OCI-LY7 (cell line): ENCODE measurements around the gene RBKS. TPM values are rescaled to one million over a fixed set of nuclear protein-coding genes. Genes with fewer than 3 reads are reported as not detected.

Source experiments
- BruUV-seq: library from RNA; stranded (reverse); fragments of 400-500 nt; replicated peaks from 2 replicates; lab custom pipeline; 2021; lab: Mats Ljungman, UMichigan
- CTCF ChIA-PET: fragments of 300-600 bp; sonication (Branson Sonifier 250); formaldehyde crosslinking; loops from one replicate; lab custom pipeline; 2022; ENCODE audit warnings: antibody characterized with exemption; ENCODE audit not compliant: unreplicated experiment; lab: Charles Lee
- POLR2A ChIA-PET: fragments of 300-600 bp; sonication (Branson Sonifier 250); formaldehyde crosslinking; loops from one replicate; lab custom pipeline; 2022; ENCODE audit warnings: antibody characterized with exemption; lab: Charles Lee
- DNase-seq: peaks from one replicate; pipeline ENCODE4 v3.0.0-alpha.2; 2015; ENCODE audit warnings: low spot score
- H2AFZ ChIP-seq: fragments of 200-600 bp; sonication (generic), shearing (Covaris generic); 2 replicates; pipeline ENCODE4 v1.6.1; 2014; ENCODE audit warnings: mild to moderate bottlenecking, antibody characterized with exemption, low read length, moderate library complexity
- H3K27ac ChIP-seq: fragments of 200-600 bp; sonication (generic); 2 replicates; pipeline ENCODE4 v1.5.1; 2014; ENCODE audit warnings: mixed run types, low read depth, mild to moderate bottlenecking, moderate library complexity, low read length, inconsistent platforms; ENCODE audit not compliant: poor library complexity, severe bottlenecking
- H3K36me3 ChIP-seq: fragments of 200-600 bp; sonication (generic); 2 replicates; pipeline ENCODE4 v1.6.1; 2014; ENCODE audit warnings: mild to moderate bottlenecking, antibody characterized with exemption, low read length, moderate library complexity, mixed read lengths; ENCODE audit not compliant: insufficient read depth
- H3K4me1 ChIP-seq: fragments of 200-600 bp; sonication (generic); 2 replicates; pipeline ENCODE4 v1.5.1; 2014; ENCODE audit warnings: mild to moderate bottlenecking, low read length; ENCODE audit not compliant: insufficient read depth, poor library complexity, severe bottlenecking
- H3K4me2 ChIP-seq: fragments of 200-600 bp; sonication (generic); 2 replicates; pipeline ENCODE4 v1.6.1; 2014; ENCODE audit warnings: mild to moderate bottlenecking, low read length
- H3K4me3 ChIP-seq: fragments of 200-600 bp; sonication (generic); 2 replicates; pipeline ENCODE4 v1.5.1; 2014; ENCODE audit warnings: mild to moderate bottlenecking, low read depth, low read length; ENCODE audit not compliant: poor library complexity, severe bottlenecking
- H3K79me2 ChIP-seq: fragments of 200-600 bp; sonication (generic); 2 replicates; pipeline ENCODE4 v1.6.1; 2016; ENCODE audit warnings: low read depth, mild to moderate bottlenecking, low read length, moderate library complexity, mixed read lengths; ENCODE audit not compliant: insufficient read depth
- H3K9me2 ChIP-seq: fragments of 200-600 bp; sonication (generic); 2 replicates; pipeline ENCODE4 v1.6.1; 2016; ENCODE audit warnings: mild to moderate bottlenecking, low read length, mixed read lengths; ENCODE audit not compliant: insufficient read depth
- H3K9me3 ChIP-seq: fragments of 200-600 bp; sonication (generic); 2 replicates; pipeline ENCODE4 v1.6.1; 2014; ENCODE audit warnings: mild to moderate bottlenecking, mixed run types, low read length, mixed read lengths
- H4K20me1 ChIP-seq: fragments of 200-600 bp; sonication (generic); 2 replicates; pipeline ENCODE4 v1.6.1; 2014; ENCODE audit warnings: mild to moderate bottlenecking, antibody characterized with exemption, low read length, moderate library complexity, mixed read lengths; ENCODE audit not compliant: insufficient read depth
- CTCF ChIP-seq: fragments of 200-600 bp; sonication (generic); conservative IDR thresholded peaks from 2 replicates; pipeline ENCODE4 v1.5.1; 2014; ENCODE audit warnings: mild to moderate bottlenecking, antibody characterized with exemption, low read length, moderate library complexity, mixed read lengths
- EZH2phosphoT487 ChIP-seq: fragments of 200-600 bp; sonication (generic); IDR thresholded peaks from 2 replicates; pipeline ENCODE4 v1.6.1; 2018; ENCODE audit warnings: low read depth, borderline replicate concordance, mild to moderate bottlenecking, mixed run types, antibody characterized with exemption, low read length, moderate library complexity, mixed read lengths
- intact Hi-C: fragments of 100-400 bp; cut with micrococcal nuclease; formaldehyde crosslinking; loops from one replicate; pipeline ENCODE4 v1.10.0; 2022; ENCODE audit not compliant: unreplicated experiment
- total RNA-seq, 2 experiments: library from RNA; depleted of rRNA in 1 of 2; stranded (reverse); fragments of >200 nt in 1 of 2; shearing (Covaris generic) in 1 of 2; gene quantifications; 2 replicates each; pipeline ENCODE4 v1.2.3, GENCODE V29; 2014 to 2022

Gene RBKS
- total RNA-seq, 2 experiments from 2014 or later: 1.1 TPM

- no peak overlapping the region for H3K4me3 ChIP-seq
- TF ChIP-seq EZH2phosphoT487 (no peak), CTCF (no peak)
- H3K4me2 ChIP-seq: no peak overlapping the region
- no peaks in the 10 kb centered on the region for H4K20me1 ChIP-seq
- H3K27ac ChIP-seq: no peak overlapping the region
- ChIA-PET POLR2A (no interaction called here), CTCF (no interaction called here)
- no peak overlapping the region for H2AFZ ChIP-seq
- intact Hi-C loops: no loop called here
- H3K9me2 ChIP-seq: no peaks in the 10 kb centered on the region
- no peaks in the 10 kb centered on the region for H3K79me2 ChIP-seq
- peaks cover 11% of the 10 kb centered on the region; the same call in 1 of the 2 replicates for H3K9me3 ChIP-seq
- DNase-seq: no peak
- no peaks in the 10 kb centered on the region for H3K4me1 ChIP-seq
- no peaks in the 10 kb centered on the region for H3K36me3 ChIP-seq
- BruUV-seq: no TSS peak
Measured at GRCh38 chr2:27860111-27860510, 30.1 kb downstream of the RBKS start.

GRCh38 chr2:27857417-27858172, 32.6 kb downstream of the RBKS start:
- Histone ChIP-seq H3K36me3 (no peaks in the 10 kb centered on the region), H4K20me1 (no peaks in the 10 kb centered on the region), H3K4me2 (no peak overlapping the region), H3K79me2 (no peaks in the 10 kb centered on the region), H2AFZ (no peak overlapping the region), H3K4me3 (no peak overlapping the region), H3K27ac (no peak overlapping the region), H3K9me2 (no peaks in the 10 kb centered on the region), H3K9me3 (peaks cover 11% of the 10 kb centered on the region; the same call in 1 of the 2 replicates), H3K4me1 (no peaks in the 10 kb centered on the region)
- intact Hi-C loops: no loop called here
- TF ChIP-seq EZH2phosphoT487: no peak
- POLR2A ChIA-PET: interaction anchor here (0.7 kb wide), 1 partner anchor 32 kb away, joined by 4 read pairs; no protein-coding TSS in a partner anchor
- no TSS peak for BruUV-seq
- CTCF ChIA-PET: no interaction called here
- DNase-seq: no peak

GRCh38 chr2:27856956-27857355, 33.2 kb downstream of the RBKS start:
- no peak overlapping the region for H2AFZ ChIP-seq
- no peaks in the 10 kb centered on the region for H3K79me2 ChIP-seq
- H3K4me3 ChIP-seq: no peak overlapping the region
- intact Hi-C loops: no loop called here
- no peaks in the 10 kb centered on the region for H3K9me2 ChIP-seq
- no peak for DNase-seq
- no TSS peak for BruUV-seq
- TF ChIP-seq EZH2phosphoT487: no peak
- TF ChIP-seq CTCF: no peak
- CTCF ChIA-PET: no interaction called here
- H3K4me1 ChIP-seq: no peaks in the 10 kb centered on the region
- no peak overlapping the region for H3K4me2 ChIP-seq
- POLR2A ChIA-PET: interaction anchor here (0.7 kb wide), 1 partner anchor 33 kb away, joined by 4 read pairs; no protein-coding TSS in a partner anchor
- no peaks in the 10 kb centered on the region for H3K36me3 ChIP-seq
- H4K20me1 ChIP-seq: no peaks in the 10 kb centered on the region
- no peak overlapping the region for H3K27ac ChIP-seq
- peaks cover 11% of the 10 kb centered on the region; the same call in 1 of the 2 replicates for H3K9me3 ChIP-seq
